Measurements from ENCODE around the gene EML4. TPM values are rescaled to one million over a fixed set of nuclear protein-coding genes. Genes with fewer than 3 reads are reported as not detected.

Gene EML4
- total and polyA plus RNA-seq, 10 of the 15 experiments (the other 5 are each of a cell fraction or from before 2014, with no cell fraction given): 23.1 to 91.3 (median 77.4) TPM

DNA sequence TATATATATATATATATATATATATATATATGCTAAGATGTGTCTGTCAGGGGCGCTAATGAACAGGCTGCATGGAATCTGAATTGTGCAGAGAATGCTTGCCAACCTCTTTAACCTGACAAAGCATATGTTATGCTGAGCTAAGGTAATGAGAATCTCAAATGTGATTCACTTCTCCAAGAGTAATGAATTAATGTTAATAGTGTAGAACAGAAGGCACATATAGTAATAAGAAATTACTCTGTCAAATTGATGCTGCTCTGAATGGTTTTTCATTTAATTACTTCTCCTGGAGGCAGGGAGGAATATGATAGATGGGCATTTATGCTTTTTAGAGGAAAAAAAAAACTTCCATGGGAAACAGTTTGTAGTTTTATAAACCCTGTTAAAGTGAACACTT, 156.5 kb downstream of the EML4 start (continued):
- no peak for TF ChIP-seq ZBED1 (IDR thresholded peaks at IDR 0.05; ENCODE audit: borderline replicate concordance)

DNA sequence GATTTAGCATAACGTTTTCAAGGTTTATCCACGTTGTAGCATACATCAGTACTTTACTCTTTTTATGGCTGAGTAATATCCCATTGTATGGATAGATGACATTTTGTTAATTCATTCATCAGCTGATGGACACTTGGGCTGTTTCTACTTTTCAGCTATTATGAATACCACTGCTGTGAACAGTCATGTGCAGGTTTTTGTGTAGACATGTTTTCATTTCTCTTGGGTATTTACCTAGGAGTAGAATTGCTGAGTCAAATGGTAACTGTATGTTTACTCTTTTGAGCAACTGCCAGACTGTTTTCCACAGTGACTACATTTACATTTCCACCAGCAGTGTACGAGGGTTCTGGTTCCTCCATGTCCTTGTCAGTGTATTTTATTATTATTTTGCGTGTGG, 158.0 kb downstream of the EML4 start:
- Histone ChIP-seq H4K20me1 (ENCODE audit: control insufficient read depth, insufficient read depth) (no peaks in the 10 kb centered on the region), H3K79me2 (ENCODE audit: control insufficient read depth, insufficient read depth, low read length) (no peaks in the 10 kb centered on the region), H3K27ac (ENCODE audit: control insufficient read depth, insufficient read depth) (no peak overlapping the region; the same call in 1 of the 2 replicates), H3K4me1 (ENCODE audit: control insufficient read depth, insufficient read depth, low read length) (no peaks in the 10 kb centered on the region), H3K27me3 (replicated peaks in 1 of 2; ENCODE audit: control insufficient read depth in 2 of 2, insufficient read depth in 2 of 2, low read length in 1 of 2) (no peaks in the 10 kb centered on the region), H3K36me3 (ENCODE audit: control insufficient read depth in 2 of 2, insufficient read depth in 2 of 2, low read length in 1 of 2) (peaks cover 4 to 12% of the 10 kb centered on the region in 2 experiments), H2AFZ (ENCODE audit: control insufficient read depth, low read depth, low read length) (no peak overlapping the region), H3K4me2 (ENCODE audit: control insufficient read depth, insufficient read depth) (no peak overlapping the region), H3K9ac (ENCODE audit: control insufficient read depth, insufficient read depth, low read length) (no peak overlapping the region), H3K9me3 (replicated peaks; ENCODE audit: control insufficient read depth, insufficient read depth, low read length) (no peaks in the 10 kb centered on the region), H3K4me3 (no peak overlapping the region)
- ChIA-PET RAD21 (ENCODE audit: unreplicated experiment) (interaction anchor here (1.3 to 2.0 kb wide), 2 partner anchors 229 to 231 kb away, joined by 4 to 6 read pairs; no protein-coding TSS in a partner anchor), CTCF (interaction anchor here (3.2 to 4.9 kb wide), 2 partner anchors 231 to 458 kb away, joined by 16 to 89 read pairs; no protein-coding TSS in a partner anchor), POLR2A (no interaction called here), SMC1A (ENCODE audit: uncharacterized antibody, unreplicated experiment) (interaction anchor here (1.5 to 5.6 kb wide), 3 partner anchors 156 to 240 kb away, joined by 3 to 48 read pairs (median 19); no protein-coding TSS in a partner anchor)
- TF ChIP-seq, protein P1, sequence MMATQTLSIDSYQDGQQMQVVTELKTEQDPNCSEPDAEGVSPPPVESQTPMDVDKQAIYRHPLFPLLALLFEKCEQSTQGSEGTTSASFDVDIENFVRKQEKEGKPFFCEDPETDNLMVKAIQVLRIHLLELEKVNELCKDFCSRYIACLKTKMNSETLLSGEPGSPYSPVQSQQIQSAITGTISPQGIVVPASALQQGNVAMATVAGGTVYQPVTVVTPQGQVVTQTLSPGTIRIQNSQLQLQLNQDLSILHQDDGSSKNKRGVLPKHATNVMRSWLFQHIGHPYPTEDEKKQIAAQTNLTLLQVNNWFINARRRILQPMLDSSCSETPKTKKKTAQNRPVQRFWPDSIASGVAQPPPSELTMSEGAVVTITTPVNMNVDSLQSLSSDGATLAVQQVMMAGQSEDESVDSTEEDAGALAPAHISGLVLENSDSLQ (IDR thresholded peaks at IDR 0.05): 0 out of 2 replicates have a peak, but pooled peaks have one; percentile 13
- TF ChIP-seq, protein P2, sequence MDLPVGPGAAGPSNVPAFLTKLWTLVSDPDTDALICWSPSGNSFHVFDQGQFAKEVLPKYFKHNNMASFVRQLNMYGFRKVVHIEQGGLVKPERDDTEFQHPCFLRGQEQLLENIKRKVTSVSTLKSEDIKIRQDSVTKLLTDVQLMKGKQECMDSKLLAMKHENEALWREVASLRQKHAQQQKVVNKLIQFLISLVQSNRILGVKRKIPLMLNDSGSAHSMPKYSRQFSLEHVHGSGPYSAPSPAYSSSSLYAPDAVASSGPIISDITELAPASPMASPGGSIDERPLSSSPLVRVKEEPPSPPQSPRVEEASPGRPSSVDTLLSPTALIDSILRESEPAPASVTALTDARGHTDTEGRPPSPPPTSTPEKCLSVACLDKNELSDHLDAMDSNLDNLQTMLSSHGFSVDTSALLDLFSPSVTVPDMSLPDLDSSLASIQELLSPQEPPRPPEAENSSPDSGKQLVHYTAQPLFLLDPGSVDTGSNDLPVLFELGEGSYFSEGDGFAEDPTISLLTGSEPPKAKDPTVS (IDR thresholded peaks at IDR 0.05; ENCODE audit: low read depth, low read length): no peak
- 0 out of 2 replicates have a peak, but pooled peaks have one; percentile 25 for TF ChIP-seq IRF4 (IDR thresholded peaks at IDR 0.05; ENCODE audit: low read depth, low read length)
- TF ChIP-seq KLF5 (IDR thresholded peaks at IDR 0.05; ENCODE audit: partially characterized antibody): no peak
- TF ChIP-seq CHD2 (IDR thresholded peaks at IDR 0.05; ENCODE audit: borderline replicate concordance, low read depth, low read length): no peak
- no peak for TF ChIP-seq EED (IDR thresholded peaks at IDR 0.05; ENCODE audit: low read depth)
- TF ChIP-seq BHLHE40 (IDR thresholded peaks at IDR 0.05; ENCODE audit: borderline replicate concordance in 1 of 2, low read depth in 2 of 2, low read length in 1 of 2): peak in 1 of 2 experiments; percentile 23; a peak in 1 of 4 replicates
- TF ChIP-seq BRCA1 (IDR thresholded peaks at IDR 0.05; ENCODE audit: low read depth, low read length): no peak
- peak; percentile 61 for TF ChIP-seq JUNB (IDR thresholded peaks at IDR 0.05)
- no peak for TF ChIP-seq ZNF207 (IDR thresholded peaks at IDR 0.05; ENCODE audit: borderline replicate concordance)
- ATAC-seq (peak; percentile 42), DNase-seq (ENCODE audit: low read depth, low spot score) (no peak), FAIRE-seq (no peak)
- no TSS peak for BruUV-seq (replicated peaks)
- WGBS (ENCODE audit: insufficient coverage, insufficient replicate concordance, low lambda C conversion rate, missing lambda C conversion rate): 42% methylated on average over 4 of the region's 4 CpGs
- intact Hi-C loops (cut with micrococcal nuclease; ENCODE audit: unreplicated experiment) (loop anchor here (10.0 kb wide), 1 partner anchor 482 kb away; no protein-coding TSS in a partner anchor), in situ Hi-C loops (cut with MboI) (loop anchor here (5.0 kb wide), 1 partner anchor 230 kb away; no protein-coding TSS in a partner anchor)
